Lung microvascular endothelial cell (primary cell): ENCODE measurements around the gene NF1. TPM values are rescaled to one million over a fixed set of nuclear protein-coding genes. Genes with fewer than 3 reads are reported as not detected.
"Not testable (repeated sequence)": the region's sequence is repeated elsewhere in the genome, so short reads cannot be mapped to it uniquely, and the experiment has no call there.

Source experiments
- DNase-seq, 2 donors: peaks; one replicate each; pipeline versions ENCODE4 v3.0.0 to v3.0.0-alpha.2; 2010; ENCODE audit warnings: low read depth in 2 of 2
- total RNA-seq: library from RNA; depleted of rRNA; stranded (reverse); fragments of >200 nt; gene quantifications from 2 replicates; pipeline ENCODE4 v1.2.1, GENCODE V29; 2014

The NF1 gene
- total RNA-seq, 1 donor from 2014 or later = 24.2 TPM

DNA sequence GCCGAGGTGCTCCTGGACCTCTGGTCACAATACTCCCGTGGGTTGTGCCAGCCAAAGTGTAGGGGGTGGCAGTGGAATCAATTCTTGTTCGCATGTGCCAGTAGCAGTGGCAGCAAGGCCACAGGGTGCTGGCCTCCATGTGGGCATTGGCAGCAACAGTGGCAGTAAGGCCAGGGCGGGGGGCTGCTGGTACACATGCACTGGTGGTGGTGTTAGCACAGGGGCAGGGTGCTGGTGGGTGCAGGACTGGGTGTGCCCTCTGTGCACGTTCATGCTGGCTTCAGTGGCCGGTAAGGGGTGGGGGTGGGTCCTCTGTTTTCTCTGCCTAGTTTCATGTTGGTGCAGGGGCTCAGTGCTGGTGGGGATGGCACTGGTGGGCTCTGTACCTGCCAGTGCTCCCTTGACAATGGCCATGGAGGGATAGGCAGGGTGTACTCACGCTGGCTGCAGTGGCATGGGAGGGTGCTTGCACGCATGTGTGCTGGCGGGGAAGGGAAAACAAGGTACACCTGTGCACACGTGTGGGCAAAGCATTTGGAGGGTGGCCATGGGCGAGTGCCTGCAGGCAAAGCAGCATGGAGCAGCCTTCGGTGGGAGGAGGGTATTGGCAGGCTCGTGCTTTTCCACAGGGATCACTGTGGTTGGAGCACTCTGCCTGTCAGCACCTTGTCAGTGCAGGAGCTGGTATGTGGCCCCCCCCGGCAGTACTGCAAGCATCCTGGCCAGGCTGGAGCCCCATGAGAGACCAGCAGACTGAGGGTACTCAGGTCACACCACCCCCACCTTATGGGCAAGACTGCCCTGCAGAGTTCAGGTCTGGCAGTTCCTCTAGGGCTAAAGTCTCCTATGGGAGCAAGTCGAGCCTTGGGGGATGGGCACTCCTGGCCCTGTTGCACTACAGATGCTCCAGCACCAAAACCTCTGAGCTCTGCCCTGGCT is 35.8 kb downstream of the NF1 start:
- no peak for DNase-seq

DNA sequence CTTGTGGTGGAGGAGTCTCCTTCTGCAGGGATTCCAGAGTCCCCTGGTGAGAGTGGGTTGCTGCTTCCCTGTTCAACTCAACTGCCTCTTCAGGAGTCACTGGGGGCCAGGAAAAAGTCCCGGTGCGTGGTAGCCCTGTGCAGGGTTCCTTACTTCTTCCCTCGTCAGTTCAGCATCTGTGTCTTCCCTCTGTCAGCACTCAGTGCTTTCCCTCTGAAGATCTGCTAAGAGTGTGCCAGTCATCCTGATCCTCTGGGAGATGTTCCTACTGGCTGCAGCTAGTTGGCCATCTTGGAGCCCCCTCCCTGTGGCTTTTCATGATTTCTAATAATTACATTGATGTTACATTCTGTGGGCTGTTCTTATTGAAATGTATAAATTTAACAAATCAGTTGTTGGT is 36.5 kb downstream of the NF1 start:
- no peak for DNase-seq

DNA sequence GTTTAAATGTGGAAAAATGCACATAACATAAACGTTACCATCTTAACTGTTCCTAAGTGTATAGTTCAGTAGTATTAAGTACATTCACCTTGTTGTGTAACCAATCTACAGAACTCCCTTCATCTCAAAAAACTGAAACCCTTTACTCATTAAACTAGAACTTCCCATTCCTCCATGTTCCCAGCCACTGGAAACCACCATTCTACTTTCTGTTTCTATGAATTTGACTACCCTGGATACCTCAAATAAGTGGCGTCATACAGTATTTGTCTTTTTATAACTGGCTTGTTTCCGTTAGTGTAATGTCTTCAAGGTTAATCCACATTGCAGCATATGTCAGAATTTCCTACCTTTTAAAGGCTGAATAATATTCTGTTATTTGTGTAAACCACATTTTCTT is 38.2 kb downstream of the NF1 start:
- no peak for DNase-seq

DNA sequence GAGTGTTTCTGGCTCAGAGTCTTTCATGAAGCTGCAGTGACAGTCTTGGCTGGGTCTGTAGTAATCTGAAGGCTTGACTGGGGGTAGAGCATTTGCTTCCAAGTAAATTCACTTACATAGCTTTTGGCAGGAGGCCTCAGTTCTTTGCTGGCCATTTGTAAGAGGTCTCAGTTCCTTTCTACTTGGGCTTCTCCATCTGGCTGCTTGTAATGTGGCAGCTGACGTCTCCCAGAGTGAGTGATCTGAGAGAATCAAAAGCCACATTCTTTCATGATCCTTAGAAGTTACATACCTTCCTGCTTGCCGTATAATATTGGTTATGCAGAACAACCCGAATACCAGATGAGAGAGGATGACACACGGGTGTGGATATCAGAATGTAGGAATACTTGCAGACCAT is 39.8 kb downstream of the NF1 start:
- no peak for DNase-seq

DNA sequence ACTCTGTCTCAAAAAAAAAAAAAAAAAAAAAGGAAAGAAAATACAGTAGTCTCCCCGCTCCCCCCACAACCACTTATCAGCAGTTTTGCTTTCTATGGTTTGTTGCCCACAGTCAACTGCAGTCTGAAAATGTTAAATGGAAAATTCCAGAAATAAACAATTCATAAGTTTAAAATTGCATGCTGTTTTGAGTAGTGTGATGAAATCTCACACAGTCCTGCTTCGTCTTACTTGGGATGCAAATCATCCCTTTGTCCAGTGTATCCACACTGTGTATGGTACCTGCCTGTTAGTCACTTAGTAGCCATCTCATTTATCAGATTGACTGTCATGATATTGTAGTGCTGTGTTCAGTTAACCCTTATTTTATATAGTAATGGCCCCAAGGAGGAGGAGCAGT is 41.5 kb downstream of the NF1 start:
- no peak for DNase-seq

DNA sequence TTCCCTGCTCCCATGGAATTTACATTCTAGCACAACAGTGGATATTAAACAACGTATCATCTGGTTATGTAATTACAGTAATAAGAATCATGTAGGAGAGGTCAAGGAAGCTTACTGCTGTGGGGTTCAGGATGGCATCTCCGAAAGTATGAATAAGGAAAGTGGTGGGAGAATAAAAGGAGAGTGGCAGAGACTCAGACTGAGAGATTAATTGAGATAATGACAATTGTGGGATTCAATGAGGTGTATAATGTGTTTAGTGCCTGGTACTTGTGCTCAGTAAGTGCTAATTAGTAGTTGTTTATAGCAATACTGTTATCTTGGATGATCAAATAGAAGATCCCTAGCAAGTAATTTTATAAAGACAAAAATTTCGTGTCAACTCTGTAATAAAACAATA is 45.3 kb downstream of the NF1 start:
- DNase-seq = no peak

DNA sequence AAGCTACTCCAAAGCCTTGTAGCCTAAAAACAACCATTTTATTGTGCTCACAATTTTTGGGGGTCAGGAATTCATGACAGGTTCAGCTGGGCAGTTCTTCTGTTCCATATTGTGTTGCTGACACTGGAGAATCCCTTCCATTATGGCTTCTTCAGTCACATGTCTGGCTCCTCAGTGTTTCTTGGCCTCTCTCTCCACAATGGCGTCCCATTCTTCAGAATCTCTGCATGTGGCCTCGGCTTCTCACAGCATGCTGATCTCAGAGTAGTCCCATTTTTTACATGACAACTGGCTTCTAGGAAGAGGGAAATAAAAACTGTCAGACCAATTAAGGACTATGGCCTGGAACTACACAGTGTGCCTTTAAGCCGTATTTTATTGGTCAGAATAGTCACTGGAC is 49.7 kb downstream of the NF1 start:
- DNase-seq = no peak

DNA sequence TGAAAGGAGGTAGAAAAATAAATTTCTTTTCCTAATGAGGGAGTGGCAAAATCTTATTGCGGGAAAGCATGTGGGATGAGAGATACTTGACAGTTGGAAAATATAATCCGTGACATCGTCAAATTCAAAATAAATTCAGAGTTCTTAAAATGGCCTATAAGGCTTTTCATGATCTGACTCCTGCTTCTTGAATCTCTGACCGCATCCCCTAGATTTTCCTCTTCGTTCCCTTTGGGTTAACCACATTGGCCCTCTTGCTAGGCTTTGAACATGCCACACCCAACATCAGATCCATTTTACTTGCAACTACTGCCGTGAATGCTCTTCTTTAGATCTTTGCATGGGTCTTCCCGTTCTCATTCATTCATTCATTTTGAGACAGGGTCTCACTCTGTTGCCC is 50.1 kb downstream of the NF1 start:
- DNase-seq = no peak

DNA sequence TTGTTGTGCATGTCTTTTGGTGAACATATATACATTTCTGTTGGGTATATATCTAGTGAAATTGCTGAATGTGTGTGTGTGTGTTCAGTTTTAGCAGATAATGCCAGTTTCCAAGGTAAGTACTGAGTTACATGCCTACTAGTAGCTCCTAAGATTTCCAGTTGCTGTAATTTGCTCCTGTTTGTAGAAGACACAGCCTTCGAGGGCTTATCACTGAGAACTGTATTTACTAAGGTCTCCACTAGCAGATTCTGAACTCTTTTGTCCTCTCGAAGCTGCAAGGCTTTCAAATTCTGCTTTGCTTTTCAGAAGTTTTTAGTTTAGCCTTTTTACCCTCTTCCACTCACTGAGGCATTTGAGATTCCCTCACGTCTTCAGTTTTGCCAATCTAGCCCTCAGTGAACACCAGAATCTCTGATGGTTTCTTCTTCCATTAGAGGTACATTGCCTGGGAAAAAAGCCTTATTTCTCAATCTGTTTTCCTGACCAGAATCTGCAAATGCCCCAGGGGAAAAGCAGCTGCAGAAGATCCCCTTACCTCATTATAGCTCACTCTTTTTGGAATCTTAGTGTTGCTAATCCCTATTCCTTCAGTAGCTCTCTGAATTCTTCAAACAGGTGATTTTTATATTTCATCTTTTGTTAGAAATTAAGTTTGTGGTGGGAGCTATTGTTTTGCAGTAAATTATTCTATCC is 52.9 kb downstream of the NF1 start:
- DNase-seq = no peak

DNA sequence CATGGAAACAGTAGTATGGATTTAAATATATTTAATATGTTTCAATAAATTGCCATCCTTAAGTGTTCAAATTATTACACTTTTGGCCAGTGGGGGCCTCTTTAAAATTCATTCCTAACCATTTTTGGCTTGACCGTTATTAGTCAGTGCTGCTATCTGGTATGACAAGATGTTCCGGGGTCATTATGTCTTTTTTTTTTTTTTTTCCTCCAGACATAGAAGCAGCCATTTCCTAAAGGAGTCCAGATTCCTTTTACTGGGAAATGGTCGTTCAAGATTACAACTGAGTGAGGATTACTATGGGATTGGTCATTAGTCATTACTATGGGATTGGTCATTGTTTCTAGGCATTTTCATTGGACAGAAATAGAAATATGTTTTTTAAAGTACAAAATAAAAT is 53.4 kb downstream of the NF1 start:
- no peak for DNase-seq

DNA sequence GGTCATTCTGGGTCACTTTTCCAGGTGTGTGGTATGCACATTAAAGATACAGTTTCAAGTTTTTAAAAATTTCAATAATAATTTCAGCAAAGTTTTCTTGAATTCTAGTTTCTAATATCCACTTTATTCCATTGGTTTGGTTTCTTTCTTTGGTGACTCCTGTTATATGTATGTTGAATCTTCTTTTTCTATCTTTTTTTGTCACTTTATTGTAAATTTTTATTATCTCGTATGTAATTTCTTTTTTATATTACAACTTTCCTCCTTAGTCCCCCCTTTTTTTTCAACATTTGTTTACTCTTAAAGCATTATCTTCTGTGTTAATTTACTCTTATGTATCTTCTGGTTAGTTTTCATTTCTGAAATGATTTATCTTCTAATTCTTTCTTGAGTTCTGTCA is 57.5 kb downstream of the NF1 start:
- DNase-seq = no peak

DNA sequence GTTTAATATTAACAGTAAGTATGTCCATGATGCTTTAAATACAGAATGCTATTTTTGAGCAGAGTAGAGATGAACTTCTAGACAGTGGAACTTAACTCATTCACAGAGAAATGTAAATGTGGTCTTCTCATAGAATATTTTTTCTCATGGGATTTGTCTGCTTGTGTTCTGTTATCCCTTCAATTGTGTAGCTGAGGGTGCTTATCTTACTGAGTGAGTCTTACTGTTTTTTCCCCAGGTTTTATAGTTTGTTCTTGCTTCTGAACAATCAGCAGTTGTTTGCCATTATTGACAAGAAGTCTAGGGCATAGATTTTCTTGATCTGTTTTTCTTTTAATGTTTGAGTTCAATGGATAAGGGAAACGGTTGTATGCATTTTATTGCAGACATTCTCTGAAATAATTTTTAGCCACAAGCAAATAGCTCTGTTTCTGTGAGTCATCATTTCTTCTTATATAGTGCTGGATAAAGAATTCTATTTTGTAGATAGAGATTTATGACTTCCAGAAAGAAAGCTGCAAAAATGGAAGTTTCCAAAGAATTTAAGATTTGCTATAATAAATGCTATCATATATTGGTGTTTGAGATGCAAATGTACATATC is 60.5 kb downstream of the NF1 start:
- DNase-seq = no peak

DNA sequence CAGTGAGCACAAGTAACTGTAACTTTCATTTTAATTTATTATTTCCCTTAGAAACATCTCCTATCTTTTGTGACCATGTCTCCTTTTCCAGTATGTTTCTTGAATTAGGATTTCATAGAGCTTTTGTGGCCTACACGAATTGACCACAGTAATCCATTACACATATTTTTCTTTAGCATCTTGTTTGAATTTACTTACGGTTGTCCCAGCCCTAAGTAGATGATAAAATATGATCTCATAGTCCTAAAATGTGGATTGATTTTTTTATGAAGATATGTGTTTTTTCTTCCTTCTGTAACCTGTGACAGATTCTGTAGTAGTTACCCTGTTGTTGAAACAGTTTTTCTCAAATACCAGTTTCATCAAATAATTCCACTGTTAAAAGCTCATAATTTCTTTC is 61.5 kb downstream of the NF1 start:
- no peak for DNase-seq

DNA sequence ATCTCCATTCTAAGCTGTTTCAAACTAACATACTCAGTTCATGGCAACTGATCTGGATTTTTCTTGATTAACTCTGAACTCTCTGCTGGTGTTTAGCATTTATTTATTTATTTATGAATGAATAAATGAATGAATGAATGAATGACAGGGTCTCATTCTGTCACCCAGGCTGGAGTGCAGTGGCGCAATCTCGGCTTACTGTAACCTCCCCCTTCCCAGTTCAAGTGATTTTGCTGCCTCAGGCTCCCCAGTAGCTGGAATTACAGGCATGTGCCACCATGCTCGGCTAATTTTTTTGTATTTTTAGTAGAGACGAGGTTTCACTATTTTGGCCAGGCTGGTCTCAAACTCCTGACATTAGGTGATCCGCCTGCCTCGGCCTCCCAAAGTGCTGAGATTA is 62.1 kb downstream of the NF1 start:
- DNase-seq = not testable (repeated sequence)

DNA sequence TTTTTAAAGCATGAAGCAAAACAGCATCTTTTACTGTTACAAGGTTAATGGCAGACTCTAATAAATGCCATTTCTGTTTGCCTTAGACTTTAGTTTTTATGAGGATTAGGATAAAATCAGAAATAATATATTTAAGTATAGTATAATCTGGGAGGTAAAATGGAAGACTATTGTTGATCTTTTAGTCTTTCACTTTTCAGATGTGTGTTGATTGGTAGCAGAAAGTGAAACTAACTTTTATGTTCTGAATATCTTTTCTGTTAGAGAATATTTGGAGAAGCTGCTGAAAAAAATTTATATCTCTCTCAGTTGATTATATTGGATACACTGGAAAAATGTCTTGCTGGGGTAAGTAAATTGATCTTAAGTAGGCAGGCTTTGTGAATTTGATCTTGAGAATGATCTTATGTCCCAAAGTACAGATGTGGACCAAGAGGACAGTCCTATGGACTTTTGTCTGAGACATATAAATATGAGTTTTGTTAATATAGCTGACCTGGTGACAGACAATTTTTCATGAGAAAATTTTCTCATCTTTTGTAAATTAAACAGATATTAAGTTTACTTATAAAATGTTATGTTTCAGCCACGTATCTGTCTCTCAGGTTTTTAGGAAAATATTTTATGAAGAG is 64.1 kb downstream of the NF1 start:
- DNase-seq = peak; percentile 9 to 42

DNA sequence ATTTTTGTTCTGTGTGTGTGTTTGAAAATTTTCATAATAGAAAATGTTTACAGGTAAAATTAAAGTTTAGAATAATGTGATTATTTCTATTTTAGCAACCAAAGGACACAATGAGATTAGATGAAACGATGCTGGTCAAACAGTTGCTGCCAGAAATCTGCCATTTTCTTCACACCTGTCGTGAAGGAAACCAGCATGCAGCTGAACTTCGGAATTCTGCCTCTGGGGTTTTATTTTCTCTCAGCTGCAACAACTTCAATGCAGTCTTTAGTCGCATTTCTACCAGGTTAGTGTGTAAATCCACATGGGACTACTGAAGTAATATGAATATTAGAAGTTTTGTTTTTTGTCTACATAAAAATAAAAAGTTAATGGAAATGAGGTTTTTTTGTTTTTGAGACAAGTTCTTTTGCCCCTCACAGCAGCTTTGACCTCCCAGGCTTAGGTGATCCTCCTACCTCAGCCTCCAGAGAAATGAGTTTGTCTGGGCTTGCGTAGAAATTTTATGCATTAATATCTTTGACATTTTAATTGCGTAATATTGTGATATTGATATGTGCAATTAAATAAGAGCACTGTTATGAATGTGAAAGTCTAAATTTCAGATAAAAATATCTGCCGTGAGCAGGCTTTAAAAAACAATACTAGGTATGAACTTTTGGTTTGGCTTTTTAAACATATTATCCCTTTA is 68.5 kb downstream of the NF1 start:
- no peak for DNase-seq

DNA sequence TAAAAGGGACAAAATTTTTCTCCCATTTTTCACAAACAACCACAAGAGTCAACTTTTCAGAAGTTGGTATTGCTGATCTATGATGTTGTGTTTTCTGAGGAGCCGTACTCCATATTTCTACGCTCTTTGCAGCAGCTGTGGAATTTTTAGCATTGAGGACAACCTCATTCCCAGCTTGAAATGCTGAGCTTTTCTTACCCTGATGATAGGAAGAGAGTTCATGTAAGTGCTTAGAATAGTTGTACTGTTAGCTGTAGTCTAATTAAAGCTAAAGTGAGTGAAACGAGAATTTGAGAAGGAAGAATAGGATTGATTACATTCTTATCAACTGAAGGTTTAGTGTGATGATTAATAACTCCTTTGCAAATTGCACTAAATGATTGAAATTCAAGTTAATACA is 72.3 kb downstream of the NF1 start:
- DNase-seq = no peak

DNA sequence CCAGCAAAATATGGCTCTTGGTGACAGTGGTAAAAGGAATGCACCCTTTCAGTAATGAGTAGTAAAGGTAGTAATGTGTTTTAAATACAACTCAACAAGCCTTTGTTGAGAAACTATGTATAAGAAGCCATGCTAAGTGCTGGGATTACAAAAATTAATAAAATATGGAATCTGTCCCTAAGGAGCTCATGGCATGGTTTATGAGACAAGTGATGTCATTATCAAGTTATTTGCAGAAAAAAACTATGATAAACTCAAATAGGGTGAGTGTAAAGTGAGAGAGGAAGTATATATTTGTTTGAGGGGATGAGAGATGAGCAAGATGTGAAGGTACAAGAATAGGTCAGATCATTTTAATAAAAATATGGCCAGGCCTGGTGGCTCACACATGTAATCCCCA is 76.9 kb downstream of the NF1 start:
- DNase-seq = no peak

DNA sequence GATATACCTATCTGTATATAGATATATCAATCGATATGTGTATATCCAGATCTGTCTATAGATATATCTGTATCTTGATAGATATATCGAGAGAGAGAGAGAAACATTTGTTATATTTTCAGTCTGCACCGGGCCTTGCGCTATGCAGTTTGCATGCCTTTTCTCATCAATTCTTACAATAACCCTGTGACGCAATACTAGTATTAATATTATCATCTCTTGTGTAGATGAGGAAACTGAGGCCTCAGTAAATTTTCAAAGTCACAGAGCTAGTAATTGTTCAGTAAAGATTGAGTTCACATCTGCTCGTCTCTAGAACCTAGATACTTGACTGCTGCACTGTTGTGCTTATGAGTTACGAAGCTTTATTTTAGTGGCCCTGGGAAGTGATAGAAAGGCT is 77.6 kb downstream of the NF1 start:
- DNase-seq = no peak

DNA sequence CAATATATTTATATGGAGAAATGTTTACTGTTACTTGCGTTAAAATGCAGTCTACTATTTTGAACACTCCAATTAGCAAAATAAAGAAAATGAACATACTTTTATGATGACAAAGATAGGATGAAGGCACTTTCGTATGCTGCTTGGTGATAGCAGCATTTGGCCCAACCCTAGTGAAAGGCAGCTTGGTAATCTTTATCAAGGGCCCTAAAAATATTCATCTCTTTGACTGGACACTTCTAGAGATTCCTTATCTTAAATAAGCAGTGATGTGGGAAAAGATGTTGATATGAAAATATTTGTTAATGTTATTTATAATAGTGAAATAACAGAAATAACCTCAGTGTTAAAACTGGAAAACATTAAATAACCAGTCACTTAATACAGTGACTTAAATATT is 79.4 kb downstream of the NF1 start:
- no peak for DNase-seq

DNA sequence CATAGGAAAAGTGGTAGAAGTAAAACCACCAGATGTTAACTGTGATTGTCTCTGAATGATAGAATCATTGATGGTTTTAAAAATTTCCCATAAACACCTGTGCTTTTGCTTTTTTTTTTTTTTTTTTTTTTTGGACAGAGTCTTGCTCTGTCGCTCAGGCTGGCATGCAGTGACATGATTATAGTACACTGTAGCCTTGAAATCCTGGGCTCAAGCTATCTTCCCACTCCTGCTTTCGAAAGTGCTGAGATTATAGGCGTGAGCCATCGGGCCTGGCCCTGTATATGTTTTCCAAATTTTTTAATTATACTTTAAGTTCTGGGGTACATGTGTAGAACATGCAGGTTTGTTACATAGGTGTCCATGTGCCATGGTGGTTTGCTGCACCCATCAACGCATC is 80.5 kb downstream of the NF1 start:
- DNase-seq = no peak

DNA sequence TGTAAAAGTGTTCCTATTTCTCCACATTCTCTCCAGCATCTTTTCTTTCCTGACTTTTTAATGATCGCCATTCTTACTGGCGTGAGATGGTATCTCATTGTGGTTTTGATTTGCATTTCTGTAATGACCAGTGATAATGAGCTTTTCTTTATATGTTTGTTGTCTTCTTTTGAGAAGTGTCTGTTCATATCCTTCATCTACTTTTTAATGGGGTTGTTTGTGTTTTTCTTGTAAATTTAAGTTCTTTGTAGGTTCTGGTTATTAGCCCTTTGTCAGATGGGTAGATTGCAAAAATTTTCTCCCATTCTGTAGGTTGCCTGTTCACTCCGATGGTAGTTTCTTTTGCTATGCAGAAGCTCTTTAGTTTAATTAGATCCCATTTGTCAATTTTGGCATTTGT is 81.4 kb downstream of the NF1 start:
- DNase-seq = not testable (repeated sequence)
